ENCODE measurements around the gene DAB1.

The DAB1 gene

DNA sequence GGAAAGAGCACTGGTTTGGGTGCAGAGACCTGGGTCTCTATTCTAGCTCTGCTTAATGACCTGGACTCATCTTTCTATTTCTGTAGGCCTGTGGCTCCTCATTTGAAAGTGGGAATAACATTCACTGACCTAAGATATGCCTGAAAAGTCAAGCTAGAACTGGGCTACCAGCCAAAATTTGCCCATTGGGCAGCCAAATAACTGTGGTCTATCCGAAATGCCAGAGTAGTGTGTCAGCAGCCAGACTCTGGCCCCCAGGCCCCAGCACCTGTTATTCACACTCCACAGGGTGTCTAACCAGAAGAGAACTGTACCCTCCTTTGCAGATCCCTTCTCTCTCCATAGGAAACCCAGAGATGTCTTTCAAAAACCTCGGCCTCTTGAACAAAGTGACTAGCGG lies 12.6 kb downstream of the DAB1 start:
- no peak for DNase-seq (ENCODE audit: low read depth)

DNA sequence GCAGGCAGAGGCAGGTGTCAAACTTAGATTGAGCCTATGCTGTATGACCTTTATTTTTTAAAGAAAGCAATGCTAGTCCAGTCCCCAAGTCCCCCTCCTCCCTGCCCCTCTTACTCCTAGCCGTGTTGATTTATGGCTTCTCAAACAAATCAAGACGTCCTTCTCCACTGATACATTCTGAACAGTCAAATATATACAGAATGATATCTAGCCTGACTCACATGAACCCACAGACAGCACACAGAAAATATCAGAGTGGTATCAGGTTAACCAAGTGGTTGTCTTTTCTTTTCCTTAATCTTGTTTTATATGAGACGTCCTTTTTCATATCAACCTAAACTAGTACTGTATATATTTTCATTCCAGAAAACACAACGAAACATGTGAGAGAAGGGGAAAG lies 13.4 kb downstream of the DAB1 start:
- no peak for DNase-seq (ENCODE audit: low read depth)

DNA sequence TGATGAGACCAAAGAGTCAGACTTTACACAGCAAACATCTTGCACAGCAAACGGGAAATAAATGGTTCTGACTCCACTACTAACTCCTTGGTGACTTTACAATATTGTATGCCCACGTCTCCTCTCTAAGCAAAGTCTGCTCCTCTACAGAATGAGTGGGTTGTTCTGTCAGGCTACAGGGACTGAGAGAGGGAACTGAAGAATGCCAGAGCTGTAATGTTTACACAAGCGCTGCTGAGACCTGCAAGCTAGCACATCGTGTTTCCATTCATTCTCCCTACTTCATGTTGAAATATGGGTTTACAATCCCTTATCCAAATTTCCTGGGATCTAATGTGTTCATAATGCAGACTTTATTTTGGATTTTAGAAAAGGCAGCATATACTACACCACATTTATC lies 15.9 kb downstream of the DAB1 start:
- no peak for DNase-seq (ENCODE audit: low read depth)

DNA sequence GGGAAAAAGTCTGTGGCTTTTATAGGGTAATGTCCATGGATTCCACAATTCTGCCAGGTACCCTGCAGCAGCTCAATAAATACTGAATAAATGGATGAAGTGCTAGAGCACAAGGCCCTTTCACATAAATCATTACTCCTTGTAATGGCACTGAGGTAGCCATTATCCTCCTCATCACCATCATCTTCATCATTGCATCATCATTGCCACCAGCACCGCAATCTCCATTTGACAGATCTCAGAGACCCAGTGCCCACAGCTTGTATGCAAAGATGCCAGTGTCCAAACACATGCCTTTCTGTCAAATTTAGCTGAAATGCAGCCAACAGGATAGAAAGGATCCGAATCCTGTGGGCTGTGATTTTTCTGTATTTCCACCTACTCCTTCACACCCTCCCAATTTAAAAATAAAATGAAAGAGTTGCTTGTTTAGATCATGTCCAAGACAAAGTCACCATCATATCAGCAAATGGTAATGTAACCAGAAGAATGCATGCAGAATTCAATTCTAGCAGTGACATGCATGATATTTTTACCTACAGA lies 17.4 kb downstream of the DAB1 start:
- no peak for DNase-seq (ENCODE audit: low read depth)

DNA sequence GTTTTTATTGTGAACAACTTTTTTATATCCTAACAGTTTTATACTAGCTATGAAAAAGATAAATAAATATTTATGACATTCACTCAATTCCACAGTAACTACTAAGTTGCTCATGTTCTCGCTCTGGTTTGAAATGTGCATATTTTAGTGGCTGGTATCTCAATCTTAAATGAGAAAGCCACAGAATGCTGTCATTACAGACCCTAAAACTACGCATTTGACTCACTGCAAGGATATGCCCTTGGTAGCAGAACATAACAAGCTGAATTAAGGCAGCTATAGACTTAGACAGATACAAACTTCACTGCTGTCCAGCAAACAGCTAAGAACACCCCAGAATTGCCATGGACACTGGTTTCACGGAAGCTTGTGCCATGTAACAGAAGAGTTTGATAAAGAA lies 19.0 kb downstream of the DAB1 start:
- DNase-seq (ENCODE audit: low read depth), result no peak

DNA sequence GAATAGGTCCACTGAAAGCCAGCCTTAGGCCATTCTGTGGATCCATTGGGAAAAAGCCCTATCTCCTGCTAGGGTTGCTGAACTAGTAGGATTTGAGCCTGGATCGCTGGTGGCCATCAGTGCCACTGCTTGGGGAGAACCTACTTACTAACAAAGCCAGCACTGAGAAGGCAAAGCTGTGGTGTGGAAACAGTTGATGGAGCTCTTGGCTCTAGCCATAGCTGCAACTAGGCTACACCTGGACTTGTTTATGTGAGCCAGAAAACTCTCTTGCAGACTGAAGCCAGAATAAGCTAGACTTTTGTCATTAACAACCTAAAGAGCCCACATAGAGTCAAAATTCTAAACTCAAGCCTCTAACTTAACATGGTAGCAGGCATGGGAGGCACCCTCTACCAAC lies 20.7 kb downstream of the DAB1 start:
- no peak for DNase-seq (ENCODE audit: low read depth)

DNA sequence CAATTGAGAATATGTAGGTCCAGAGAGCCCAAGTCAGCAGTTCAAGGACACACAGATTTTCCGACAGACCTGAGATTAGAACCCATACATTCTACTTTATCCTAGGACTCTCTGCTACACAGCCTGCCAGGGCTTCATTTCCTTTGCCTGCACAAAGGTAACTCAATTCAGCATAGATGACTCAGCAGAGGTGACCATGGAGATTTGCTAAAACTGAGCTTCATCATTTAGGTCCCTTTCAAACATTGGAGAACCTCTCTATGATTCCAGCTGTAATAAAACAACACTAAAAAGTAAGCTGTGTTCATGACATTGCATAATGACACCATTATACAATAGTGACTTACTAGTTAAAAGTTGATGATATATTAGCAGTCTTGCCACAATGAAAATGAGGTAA lies 22.2 kb downstream of the DAB1 start:
- DNase-seq (ENCODE audit: low read depth), result no peak

DNA sequence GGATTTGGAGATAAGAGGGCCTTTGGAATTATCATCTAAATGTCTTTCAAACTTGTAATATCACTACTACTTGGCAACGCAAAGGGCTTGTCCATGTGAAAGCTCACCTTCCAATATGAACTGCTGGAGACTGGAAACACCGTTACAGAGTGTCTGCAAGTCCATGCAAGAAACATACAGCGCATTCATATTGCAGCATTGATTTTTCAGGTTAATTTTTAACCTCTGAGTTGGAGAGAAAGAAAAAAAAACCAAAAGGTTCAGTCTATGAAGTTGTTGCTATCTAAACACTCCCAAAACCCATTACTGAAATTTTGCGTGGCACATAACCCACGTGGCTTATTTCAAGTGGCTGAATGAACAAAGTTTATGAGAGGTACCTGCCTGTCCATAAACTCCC lies 23.8 kb downstream of the DAB1 start:
- DNase-seq (ENCODE audit: low read depth), result no peak

DNA sequence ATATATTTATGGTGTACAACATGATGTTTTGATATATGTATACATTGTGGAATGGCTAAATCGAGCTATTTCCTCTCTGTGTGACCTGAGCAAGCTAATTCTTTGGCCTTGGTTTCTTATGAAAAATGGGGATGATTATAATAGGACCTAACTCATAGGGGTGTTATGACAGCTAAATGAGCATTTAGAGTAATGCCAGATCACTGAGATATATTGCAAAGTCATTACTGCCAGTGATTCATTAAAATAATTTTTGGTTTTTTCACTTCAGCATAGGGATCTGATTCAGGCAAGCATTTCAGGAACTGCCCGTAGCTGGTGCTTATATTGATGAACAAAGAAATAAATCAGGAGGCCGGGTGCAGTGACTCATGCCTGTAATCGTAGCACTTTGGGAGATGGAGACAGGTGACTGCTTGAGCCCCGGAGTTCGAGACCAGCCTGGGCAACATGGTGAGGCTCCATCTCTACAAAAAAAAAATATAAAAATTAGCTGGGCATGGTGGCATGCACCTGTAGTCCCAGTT lies 30.7 kb downstream of the DAB1 start:
- no peak for DNase-seq (ENCODE audit: low read depth)

DNA sequence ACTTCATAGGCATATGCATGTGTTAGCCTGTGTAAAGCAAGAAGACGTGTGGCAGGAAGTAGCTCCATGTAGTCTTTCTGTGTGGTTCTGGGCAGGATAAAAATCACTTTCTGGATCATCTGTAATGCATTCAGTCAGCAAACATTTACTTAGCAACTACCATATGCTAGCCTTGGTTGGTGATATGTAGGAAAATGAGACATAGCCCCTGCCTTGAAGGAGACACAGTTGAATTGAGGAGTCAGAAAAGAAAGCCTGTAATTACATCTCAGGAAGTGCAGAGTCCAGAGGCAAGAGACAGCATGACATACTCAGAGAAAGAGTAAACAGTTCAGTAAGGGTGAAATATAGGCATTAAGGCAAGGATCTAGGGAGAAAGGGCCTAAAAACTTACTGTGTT lies 38.5 kb downstream of the DAB1 start:
- DNase-seq (ENCODE audit: low read depth), result no peak

DNA sequence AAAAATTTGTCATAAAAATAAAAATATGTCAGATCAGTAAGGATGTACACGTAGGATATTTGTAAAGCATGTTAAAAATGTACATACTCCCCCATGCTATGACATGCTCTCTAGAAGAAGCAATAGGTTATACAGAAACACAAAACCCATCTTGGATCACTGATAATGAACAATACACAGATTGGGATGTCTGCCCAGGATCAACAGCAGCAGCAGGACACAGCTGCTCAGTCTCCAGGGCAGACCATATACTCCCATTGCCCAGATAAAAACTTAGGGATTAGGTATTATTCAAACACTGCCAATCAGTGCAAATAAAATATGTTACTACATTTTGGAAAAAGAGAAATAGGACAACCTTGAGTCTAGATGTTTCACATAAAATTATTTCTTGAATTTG lies 39.0 kb downstream of the DAB1 start:
- no peak for DNase-seq (ENCODE audit: low read depth)

DNA sequence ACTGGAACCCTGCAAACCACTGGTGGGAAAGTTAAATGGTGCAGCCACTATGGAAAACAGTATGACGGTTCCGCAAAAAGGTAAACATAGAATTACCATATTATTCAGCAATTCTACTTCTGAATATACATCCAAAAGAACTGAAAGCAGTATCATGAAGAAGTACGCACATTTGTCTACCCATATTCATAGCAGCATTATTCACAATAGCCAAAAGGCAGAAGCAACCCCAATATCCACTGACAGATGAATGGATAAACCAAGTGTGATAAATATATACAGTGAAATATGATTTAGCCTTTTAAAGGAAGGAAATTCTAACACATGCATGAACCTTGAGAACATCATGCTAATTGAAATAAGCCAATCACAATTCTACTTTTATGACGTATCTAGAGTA lies 39.6 kb downstream of the DAB1 start:
- DNase-seq (ENCODE audit: low read depth), result no peak

DNA sequence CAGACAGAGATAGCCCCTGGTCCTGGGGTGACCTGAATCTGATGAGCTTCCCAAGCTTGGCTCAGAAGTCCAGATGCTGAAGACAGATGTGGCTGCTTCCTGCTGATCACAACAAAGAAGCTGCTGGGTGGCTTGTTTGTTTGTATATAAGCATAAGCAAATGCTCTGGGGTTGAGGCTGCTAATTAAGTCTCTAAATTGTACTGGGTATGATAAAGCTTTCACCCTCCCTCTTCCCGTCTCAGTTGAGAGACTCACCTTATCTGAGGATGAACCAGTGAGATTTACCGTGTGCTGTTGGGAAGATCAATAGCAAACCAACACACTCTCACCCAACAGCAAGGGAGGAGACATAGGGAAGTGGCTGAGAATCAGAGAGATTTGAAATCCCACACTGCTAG lies 42.0 kb downstream of the DAB1 start:
- no peak for DNase-seq (ENCODE audit: low read depth)

DNA sequence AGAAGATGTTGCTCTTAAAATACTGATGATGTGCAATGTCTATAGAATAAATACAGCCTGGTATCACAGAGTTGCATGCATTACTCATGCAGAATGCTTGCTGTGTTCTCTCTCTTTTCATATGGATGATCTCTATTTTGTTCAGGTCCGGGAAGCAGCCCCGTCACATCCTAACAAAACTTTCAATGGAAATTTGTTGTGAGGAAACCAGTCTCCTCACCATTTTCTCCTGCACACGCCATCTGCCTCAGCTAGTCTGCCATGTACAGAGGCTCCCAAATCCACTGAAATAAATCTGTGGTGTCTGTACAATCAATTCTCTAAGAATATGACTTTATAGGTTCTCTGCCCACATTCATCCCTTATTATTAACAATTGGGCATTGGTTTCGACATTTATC lies 42.4 kb downstream of the DAB1 start:
- DNase-seq (ENCODE audit: low read depth), result no peak

DNA sequence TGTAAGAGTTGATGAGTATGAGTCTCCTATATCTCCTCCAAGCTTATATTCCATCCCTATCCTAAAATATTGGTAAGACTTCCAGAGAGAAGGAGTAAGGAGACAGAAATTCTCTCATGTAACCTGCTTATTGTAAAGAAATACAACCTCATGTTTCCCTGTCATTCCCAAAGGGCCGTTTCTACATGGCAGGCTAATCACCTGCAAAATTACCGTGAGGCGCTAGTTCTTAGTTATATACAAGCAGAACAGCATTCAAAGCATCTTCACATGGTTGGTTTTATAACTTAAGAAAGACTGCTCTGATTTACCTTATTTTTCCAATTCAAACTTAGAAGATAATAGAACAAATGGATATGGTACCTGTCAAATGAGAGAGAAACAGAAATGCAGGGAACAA lies 42.9 kb downstream of the DAB1 start:
- DNase-seq (ENCODE audit: low read depth), result no peak

DNA sequence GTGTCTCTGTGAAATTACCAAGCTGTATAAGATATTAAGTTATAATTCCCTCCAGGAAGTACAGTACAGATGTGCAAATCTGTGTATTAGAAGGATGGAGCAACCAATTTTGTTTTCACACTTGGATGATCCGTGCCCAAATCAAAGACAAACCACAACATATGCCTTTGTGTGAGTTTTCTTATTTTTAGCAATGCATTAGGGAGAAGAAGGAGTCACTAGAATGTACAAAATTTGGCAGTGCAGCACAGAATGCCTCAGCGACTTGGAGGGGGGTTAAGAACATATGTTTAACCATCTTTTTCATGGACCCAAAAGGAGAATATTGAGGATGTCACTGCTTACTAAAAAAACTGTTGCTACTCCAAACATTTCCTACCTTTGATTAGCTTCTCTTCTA lies 45.3 kb downstream of the DAB1 start:
- DNase-seq (ENCODE audit: low read depth), result no peak

DNA sequence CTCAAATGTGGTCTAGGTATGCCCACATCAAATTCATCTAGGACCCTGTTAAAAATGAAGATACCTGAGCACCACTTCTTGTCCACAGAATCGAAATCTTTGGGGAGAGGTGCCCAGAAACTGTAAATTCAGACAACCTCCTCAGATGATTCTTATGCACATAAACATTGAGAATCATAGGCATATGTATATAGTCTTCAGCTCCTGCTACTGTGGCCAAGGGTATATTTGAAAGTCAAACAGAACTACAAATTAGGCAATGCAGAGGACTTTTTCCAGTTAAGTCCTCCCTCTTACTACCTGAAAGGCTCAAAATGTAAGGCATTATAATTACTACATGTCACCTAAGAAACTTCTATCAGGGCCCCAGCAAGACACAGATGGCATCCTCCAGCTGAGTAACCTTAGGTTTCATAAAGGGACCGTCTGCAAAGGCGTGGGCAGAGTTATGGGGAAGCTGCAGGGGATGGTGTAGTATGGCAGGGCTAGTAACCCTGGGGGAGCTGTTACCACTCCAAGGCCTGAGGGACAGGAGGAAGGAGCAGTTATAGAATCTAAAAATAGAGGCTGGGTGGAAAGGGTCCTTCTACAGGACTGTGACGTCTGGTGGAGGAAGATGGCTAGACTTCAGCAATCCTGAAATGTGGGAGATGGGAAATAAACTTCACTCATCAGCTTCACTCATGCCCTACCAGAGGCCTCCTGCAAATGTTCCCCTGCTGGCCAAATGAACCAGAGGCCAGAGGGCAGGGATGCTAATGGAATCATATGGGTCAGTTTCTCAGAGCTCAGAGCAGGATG lies 46.3 kb downstream of the DAB1 start:
- DNase-seq (ENCODE audit: low read depth), result no peak

DNA sequence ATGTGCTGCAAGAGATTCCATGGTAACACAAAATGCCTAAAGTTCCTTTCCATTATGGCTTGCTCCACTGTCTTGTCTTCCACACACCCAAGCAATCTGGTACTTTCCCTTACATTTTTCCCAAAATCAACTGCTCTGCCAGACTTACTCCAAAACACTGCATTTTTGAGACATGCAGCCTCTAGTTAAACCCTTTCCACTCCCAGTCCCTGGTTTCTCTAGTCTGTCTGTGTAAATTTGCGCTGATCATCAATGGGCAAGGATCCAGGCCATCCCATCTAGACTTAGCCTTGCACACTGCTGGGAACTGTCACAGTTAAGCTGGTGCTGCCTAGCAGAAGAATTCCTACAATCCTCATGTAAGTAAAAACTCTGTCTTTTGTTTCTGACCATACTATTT lies 47.8 kb downstream of the DAB1 start:
- DNase-seq (ENCODE audit: low read depth), result no peak

DNA sequence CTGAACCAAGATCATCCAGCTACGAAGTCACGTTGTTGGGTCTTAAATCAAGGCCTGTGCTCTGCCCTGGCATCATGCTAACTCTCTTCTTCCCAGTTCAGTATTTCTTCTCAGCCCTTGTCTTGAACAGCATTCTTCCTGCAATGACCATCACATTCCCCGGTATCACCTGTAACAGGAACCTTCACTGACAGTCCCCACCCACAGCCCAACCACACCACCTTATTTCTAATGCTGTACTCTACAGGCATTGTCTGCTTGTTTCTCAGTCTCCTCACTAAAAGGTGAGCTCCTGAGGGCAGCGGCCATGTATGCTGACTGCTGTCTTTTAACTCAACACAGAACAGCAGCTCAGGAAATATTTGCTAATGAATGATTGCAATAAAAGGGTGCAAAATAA lies 54.0 kb downstream of the DAB1 start:
- DNase-seq (ENCODE audit: low read depth), result no peak

DNA sequence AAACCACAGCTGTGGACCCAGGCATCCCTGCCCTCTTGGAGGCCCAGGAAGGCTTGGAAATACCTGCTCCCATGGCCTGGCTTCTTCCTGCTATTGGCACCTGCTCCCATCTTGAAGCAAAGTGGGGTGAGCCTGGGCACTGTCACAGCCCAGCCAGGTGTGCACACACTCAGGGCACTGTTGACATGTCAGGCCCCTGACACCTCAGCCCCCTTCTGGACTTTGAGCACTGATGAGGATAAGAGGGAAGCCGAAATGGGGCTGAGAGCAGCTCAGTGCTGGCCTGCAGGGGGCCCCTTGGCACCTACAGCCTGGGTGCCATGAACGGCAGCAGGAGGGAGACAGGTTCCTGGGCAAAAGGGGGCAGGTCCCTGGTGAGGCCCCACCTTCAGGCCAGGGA lies 55.9 kb downstream of the DAB1 start:
- no peak for DNase-seq (ENCODE audit: low read depth)

DNA sequence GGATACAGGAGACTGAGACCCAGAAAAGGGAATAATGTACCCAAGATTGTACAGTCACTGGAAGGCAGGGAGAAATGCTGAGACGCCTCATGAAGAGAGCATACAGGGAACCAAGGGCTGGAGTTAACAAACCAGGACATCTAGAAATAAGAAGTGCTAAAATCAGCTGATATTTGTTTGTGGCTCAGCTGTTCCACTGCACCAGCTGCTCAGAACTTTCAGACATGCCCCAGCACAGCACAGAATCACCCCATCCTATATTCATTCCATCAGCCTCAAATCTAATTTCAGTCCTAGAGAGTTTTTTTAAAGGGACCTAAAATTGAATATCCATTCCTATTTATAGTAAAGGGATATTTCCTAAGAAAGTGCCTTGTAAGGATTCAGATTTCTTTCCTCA lies 60.2 kb downstream of the DAB1 start:
- DNase-seq (ENCODE audit: low read depth), result no peak

DNA sequence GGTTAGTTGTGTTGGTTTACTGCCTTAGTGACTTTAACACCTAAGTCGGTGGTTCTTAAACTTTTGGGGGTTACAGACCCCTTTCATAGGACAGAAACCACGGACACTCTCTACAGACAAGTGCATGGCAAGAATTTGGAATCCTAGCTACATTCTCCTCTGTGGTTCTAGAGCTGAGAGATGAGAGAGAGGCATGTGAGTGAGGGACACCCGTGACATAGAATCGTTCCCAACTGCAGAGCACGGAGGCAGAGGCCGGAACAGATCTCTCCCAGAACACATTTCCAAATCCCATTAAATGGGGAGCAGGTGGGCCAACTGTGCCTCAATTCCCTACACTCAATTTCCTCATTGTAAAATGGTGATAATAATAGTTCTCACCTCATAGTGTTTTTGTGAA lies 60.7 kb downstream of the DAB1 start:
- no peak for DNase-seq (ENCODE audit: low read depth)

DNA sequence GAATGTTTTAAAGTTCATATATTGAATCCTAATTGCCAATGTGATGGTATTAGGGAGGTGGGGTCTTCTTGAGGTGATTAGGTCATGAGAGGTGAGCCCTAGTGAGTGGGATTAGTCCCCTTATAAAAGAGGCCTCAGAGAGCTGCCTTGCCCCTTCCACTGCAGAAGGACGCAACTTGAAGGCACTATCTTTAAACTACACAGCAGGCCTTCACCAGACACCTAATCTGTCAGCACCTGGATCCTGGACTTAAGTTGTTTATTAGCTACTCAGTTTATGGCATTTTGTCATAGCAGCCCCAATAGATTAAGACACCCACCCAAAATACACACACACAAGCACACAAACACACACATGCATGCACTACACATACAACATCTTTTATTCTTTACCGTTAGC lies 61.4 kb downstream of the DAB1 start:
- DNase-seq (ENCODE audit: low read depth), result no peak

DNA sequence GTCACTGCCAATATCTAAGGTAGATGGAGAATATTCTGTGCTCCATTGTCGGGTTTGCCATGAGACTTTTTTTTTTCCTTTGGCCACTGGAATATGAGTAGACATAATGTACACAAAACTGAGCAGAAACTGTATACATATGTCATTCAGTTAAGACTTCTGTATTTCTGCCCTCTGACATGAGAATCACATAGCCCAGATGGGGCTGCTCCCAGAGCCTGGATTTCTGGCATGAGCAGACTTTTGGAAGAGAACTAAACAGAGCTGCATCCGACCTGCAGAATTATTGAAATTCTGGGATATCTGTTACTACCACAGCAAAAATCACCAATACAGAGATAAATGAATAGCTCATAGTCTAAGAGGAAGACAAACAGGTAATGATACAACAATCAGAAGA lies 62.3 kb downstream of the DAB1 start:
- DNase-seq (ENCODE audit: low read depth), result no peak
